Testis (tissue), 2 donors: ENCODE data around the gene KRT8.

ENCODE experiments used
- POLR2A ChIP-seq: fragments of 450-650 bp; IDR thresholded peaks from one replicate; pipeline ENCODE4 v1.6.1; 2017; ENCODE audit warnings: antibody characterized with exemption, mild to moderate bottlenecking, moderate library complexity
- TF ChIP-seq, protein P1 (sequence below), 3 experiments: fragments of 450-650 bp in 2 of 3; fragments of 200-600 bp in 1 of 3; sonication (generic) in 1 of 3; IDR thresholded peaks; one replicate each; pipeline ENCODE4 v1.5.1; 2016 to 2019; ENCODE audit warnings: antibody characterized with exemption in 3 of 3, mild to moderate bottlenecking in 2 of 3, moderate library complexity in 1 of 3

DNA sequence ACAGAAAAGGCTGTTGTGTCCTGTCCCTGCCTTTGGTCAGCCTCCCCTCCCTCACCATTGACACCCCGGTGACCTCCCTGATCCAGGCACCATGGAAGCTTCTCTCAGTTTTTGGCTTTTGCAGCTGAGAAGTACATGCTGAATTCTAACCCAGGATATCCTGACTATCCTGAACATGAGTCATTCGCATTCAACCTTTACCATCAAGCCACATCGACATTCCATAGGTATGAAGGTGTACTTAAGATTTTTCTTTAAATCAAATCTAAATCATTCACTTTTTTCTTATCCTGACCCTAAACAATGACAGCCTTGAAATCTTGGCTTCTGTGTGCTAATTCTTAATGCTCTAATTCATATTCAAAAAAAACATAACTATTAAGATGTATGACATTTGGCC lies 47.4 kb downstream of the KRT8 start:
- TF ChIP-seq, protein P1, sequence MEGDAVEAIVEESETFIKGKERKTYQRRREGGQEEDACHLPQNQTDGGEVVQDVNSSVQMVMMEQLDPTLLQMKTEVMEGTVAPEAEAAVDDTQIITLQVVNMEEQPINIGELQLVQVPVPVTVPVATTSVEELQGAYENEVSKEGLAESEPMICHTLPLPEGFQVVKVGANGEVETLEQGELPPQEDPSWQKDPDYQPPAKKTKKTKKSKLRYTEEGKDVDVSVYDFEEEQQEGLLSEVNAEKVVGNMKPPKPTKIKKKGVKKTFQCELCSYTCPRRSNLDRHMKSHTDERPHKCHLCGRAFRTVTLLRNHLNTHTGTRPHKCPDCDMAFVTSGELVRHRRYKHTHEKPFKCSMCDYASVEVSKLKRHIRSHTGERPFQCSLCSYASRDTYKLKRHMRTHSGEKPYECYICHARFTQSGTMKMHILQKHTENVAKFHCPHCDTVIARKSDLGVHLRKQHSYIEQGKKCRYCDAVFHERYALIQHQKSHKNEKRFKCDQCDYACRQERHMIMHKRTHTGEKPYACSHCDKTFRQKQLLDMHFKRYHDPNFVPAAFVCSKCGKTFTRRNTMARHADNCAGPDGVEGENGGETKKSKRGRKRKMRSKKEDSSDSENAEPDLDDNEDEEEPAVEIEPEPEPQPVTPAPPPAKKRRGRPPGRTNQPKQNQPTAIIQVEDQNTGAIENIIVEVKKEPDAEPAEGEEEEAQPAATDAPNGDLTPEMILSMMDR (IDR thresholded peaks at IDR 0.05), result no peak
- no peak for TF ChIP-seq POLR2A
